ENCODE results near the gene ADAMTS13. TPM values are rescaled to one million over a fixed set of nuclear protein-coding genes. Genes with fewer than 3 reads are reported as not detected.
"Not testable (repeated sequence)": the region's sequence is repeated elsewhere in the genome, so short reads cannot be mapped to it uniquely, and the experiment has no call there.

Gene ADAMTS13
- polyA plus RNA-seq, 1 donor = 10.4 TPM

DNA sequence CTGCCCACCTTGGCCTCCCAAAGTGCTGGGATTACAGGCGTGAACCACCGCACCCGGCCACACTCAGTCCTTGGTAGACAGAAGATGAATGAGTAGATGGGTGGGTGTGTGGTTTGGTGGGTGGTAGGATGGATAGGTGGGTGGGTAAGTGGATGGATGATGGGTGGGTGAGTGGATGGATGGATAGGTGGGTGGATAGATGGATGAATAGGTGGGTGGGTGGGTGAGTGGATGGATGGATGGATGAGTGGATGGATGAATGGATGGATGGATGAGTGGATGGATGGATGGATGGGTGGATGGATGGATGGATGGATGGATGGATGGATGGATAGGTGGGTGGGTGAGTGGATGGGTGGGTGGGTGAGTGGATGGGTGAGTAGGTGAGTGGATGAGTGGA, 29.9 kb upstream of the ADAMTS13 start:
- DNase-seq = not testable (repeated sequence)

GRCh38 chr9:133393399-133393798, 28.8 kb upstream of the ADAMTS13 start:
- DNase-seq = no peak

DNA sequence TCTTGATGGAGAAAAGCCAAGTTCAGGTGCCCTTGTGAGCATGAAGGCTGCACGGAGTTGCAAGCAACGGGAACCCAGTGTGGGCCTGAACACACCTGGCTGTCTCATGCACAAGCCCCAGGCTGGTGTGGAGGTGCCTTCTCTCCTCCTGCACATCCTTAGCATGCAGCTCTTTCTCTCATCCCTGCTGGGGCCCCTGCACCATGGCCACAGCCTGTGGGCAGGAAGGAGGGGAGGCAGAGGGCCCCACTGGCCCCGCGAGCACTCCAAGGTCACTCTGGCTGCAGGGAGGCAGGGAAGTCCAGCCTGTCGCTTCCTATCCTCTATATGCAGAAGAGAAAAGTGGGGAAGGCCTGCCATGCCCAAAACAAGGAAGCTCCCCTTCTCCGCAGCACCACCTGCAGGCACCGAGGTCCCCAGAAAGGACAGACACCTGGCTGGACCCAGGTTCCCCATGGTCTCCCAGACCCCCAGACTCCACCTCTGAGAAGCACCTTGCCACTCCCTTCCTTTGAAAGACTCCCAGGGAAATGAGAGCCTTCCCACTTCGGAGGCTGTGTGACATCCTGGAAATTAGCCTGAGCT, 27.4 kb upstream of the ADAMTS13 start:
- no peak for DNase-seq

- no peak for DNase-seq
These were observed 25.2 kb upstream of the ADAMTS13 start for GRCh38 chr9:133396952-133397351.

DNA sequence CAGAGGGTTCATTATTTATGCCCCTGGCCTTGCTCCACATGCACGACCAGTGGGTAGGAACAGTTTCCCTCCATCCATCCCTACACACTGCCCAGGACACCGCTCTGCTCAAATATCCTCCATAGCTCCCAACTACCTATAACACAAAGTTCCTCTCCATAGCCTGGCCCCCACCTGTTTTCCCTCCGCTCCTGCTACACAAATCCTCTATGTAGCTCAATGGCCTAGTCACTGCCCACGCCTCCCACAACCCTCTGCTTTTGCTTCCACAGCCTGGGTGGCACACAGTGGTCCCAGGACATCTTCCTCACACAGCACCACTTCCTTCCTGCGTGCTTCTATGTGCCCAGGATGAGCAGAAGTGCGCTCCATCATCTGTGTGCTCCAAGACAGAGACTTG, 24.8 kb upstream of the ADAMTS13 start:
- DNase-seq = no peak

DNA sequence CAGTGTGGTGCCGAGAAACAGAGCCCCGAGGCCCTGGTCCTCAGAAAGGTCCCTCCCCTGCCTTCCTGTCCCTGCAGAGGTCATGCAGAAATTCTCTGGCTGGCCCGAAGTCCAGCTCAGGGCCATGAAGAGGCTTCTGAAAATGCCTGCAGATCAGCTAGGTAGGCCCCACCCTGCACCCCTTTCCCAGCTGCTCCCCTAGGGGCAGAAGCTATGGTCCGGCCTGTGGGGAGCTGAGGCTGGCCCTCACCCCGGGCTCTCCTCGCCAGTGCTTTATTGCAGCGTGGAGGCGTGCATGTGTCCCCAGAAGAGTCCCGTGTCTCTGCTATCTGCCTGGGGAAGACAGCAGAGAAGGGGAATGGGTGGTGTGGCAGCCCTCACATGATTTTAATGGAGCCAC, 24.3 kb upstream of the ADAMTS13 start:
- no peak for DNase-seq

GRCh38 chr9:133400292-133400691, 21.9 kb upstream of the ADAMTS13 start:
- DNase-seq = no peak

DNA sequence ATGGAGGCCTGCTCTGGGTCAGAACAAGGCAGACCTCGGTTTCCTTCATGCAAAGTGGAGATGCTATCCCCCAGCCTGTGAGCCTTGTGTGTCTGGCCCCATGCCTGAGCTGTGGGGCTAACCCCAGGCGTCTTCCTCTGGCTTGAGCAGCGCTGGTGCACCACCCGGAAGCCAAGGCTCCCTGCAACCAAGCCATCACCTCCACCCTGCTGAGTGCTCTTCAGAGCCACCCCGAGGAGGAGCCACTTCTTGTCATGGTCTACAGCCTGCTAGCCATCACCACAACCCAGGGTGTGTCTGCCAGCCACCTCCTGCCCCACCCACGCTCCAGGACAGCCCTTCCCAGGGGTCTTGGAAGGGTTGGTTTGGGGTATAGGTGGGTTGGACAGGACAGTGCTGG, 20.6 kb upstream of the ADAMTS13 start:
- DNase-seq = no peak

GRCh38 chr9:133402689-133403088, 19.5 kb upstream of the ADAMTS13 start:
- DNase-seq = no peak

GRCh38 chr9:133403766-133404453, 18.3 kb upstream of the ADAMTS13 start:
- no peak for DNase-seq

GRCh38 chr9:133404454-133405002, 17.6 kb upstream of the ADAMTS13 start:
- no peak for DNase-seq

- peak; percentile 27 for DNase-seq
These were observed 16.4 kb upstream of the ADAMTS13 start for GRCh38 chr9:133405508-133406438.

DNA sequence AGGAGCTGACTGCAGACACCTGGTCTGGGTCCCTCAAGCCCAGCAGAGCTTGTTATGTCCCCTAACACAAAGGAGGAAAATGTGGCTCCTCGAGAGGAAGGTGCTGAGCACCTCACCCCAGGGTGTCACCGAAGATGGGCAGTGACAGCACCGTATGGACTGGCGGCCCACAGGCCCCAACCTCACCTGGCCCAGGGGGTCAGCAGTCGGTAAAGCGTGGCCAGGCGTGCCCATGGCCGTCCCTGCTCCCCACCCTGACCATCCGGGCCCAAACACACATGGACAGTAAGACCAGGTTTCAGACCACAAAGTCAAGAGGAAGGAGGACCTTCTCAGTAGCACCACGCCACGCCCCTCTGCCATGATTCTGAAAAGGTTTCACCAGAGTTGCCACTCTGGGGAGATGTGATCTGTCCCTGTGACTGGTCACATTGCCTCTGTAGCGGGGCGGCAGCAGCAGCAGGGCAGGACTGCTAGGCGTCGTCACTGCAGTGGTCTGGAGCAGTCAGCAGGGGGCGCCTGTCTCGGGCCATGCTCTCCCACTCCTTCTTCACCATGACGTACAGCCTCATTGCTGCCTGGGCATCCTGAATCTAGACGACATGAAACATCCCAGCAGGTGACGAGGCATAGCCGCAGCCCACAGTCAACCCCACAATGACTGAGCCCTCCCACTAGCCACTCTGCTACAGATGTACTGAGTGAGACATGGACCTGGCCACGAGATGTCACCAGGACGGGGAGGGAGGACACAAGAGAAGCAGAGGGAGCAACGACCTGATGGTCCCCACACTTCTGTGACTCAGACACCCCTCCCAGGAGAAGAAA, 15.5 kb upstream of the ADAMTS13 start:
- DNase-seq = peak; percentile 53

GRCh38 chr9:133408042-133408441, 14.1 kb upstream of the ADAMTS13 start:
- DNase-seq = no peak

GRCh38 chr9:133415170-133415569, 7.0 kb upstream of the ADAMTS13 start:
- no peak for DNase-seq

- DNase-seq = peak; percentile 88
These were observed 4.4 kb upstream of the ADAMTS13 start, which contains the start of gene REXO4 for GRCh38 chr9:133417541-133418461. Gene REXO4 (minus strand): TSS chr9:133418010. CDS start chr9:133417844, 166 bp downstream.

DNA sequence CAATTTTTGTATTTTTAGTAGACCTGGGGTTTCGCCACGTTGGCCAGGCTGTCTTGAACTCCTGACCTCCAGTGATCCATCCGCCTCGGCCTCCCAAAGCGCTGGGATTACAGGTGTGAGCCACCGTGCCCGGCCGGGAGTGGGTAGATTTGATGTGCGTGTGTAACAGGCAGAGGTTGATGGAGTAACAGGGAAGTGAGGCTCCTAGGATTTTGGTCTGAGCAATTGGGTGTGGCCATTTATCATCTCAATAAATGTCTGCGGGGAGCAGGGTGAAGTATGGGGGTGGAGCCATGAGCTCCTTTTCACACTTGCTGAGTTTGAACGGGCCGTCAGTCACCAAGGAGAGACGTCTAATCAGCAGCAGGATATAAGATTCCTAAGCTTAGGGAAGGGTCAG, 3.2 kb upstream of the ADAMTS13 start:
- no peak for DNase-seq

- no peak for DNase-seq
These were observed 1.8 kb upstream of the ADAMTS13 start for GRCh38 chr9:133420392-133420827.

DNA sequence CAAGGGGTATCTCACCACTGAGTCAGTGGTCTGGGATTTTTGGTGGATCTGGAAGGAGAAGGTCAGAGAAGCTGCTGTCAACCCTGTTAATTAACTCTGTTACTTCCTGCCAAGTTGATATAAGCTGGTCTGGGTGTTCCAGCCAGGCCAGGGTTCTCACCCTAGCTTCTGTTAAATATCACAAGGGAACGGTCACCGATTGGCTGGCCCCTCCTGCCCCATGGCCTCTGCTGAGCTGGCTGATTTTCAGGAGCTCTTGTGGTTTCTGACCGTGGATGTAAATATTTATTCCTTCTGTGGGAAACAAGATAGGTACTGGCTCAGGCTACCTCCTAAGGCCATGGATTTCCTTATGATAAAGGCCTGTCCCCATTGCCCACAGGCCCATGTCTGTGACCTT, 1.0 kb downstream of the ADAMTS13 start:
- no peak for DNase-seq

- DNase-seq = no peak
These were observed 2.0 kb downstream of the ADAMTS13 start for GRCh38 chr9:133424187-133424586.
